NCI-H524 (cell line): ENCODE measurements around the gene CDKN1A.

ENCODE experiments used
- DNase-seq, 2 experiments: peaks; one replicate each; lab custom pipeline; 2025; lab: John Stamatoyannopoulos, UW

Gene CDKN1A

GRCh38 chr6:36677753-36678487, 594 bp upstream of the CDKN1A start:
- no peak for DNase-seq

- peak in 1 of 2 experiments; percentile 34 for DNase-seq
Measured at GRCh38 chr6:36679043-36679833, 724 bp downstream of the CDKN1A start.

GRCh38 chr6:36682328-36683144, 4.0 kb downstream of the CDKN1A start:
- DNase-seq: peak in 1 of 2 experiments; percentile 42

- DNase-seq: no peak
Measured at GRCh38 chr6:36683145-36683655, 4.7 kb downstream of the CDKN1A start.

- DNase-seq: no peak
Measured at GRCh38 chr6:36683656-36684446, 5.3 kb downstream of the CDKN1A start.

- DNase-seq: no peak
Measured at GRCh38 chr6:36684447-36684812, 5.9 kb downstream of the CDKN1A start.

- DNase-seq: no peak
Measured at GRCh38 chr6:36685166-36685924, 6.8 kb downstream of the CDKN1A start.

- no peak for DNase-seq
Measured at GRCh38 chr6:36685926-36686667, 7.6 kb downstream of the CDKN1A start.

- no peak for DNase-seq
Measured at GRCh38 chr6:36686668-36687513, 8.4 kb downstream of the CDKN1A start.

GRCh38 chr6:36688063-36688738, 9.7 kb downstream of the CDKN1A start:
- no peak for DNase-seq

GRCh38 chr6:36688739-36689075, 10.2 kb downstream of the CDKN1A start:
- DNase-seq: no peak

- no peak for DNase-seq
Measured at GRCh38 chr6:36691011-36691410, 12.5 kb downstream of the CDKN1A start.

- no peak for DNase-seq
Measured at GRCh38 chr6:36691612-36692011, 13.1 kb downstream of the CDKN1A start.

- DNase-seq: no peak
Measured at GRCh38 chr6:36692220-36692619, 13.7 kb downstream of the CDKN1A start.

GRCh38 chr6:36692861-36693702, 14.6 kb downstream of the CDKN1A start:
- no peak for DNase-seq

GRCh38 chr6:36694616-36695015, 16.1 kb downstream of the CDKN1A start:
- no peak for DNase-seq

GRCh38 chr6:36695414-36695813, 16.9 kb downstream of the CDKN1A start:
- DNase-seq: no peak

- no peak for DNase-seq
Measured at GRCh38 chr6:36697481-36697903, 19.0 kb downstream of the CDKN1A start, which contains the start of gene RAB44. TSS of gene RAB44 (plus strand) at chr6:36697826. CDS start at chr6:36704236, 6,410 bp downstream.
